ENCODE data around the gene KAZN. TPM values are rescaled to one million over a fixed set of nuclear protein-coding genes. Genes with fewer than 3 reads are reported as not detected.
"Not testable (repeated sequence)": the region's sequence is repeated elsewhere in the genome, so short reads cannot be mapped to it uniquely, and the experiment has no call there.

KAZN gene
- total and polyA plus RNA-seq, 2 of the 8 experiments (the other 6 are each of a cell fraction or from before 2014, with no cell fraction given), result 3.7 to 11.8 TPM

- H4K20me1 ChIP-seq (replicated peaks in 1 of 2; ENCODE audit: control insufficient read depth in 1 of 2, insufficient read depth in 2 of 2, low read length in 2 of 2); H3K14ac ChIP-seq (ENCODE audit: insufficient read length); H2BK5ac ChIP-seq (ENCODE audit: low read depth, low read length); H2BK20ac ChIP-seq (ENCODE audit: low read length); DNase-seq (ENCODE audit: low read depth in 1 of 2, low spot score in 2 of 2); H3K23me2 ChIP-seq (ENCODE audit: low read depth, low read length); H2BK15ac ChIP-seq (ENCODE audit: low read length); H3K79me2 ChIP-seq (ENCODE audit: control insufficient read depth in 1 of 2, insufficient read depth in 2 of 2, low read length in 2 of 2); H3K27ac ChIP-seq (ENCODE audit: low read depth, low read length); H2BK120ac ChIP-seq (replicated peaks; ENCODE audit: low read depth, low read length); H4K8ac ChIP-seq (ENCODE audit: extremely low read depth, insufficient read depth, low read length); H3K36me3 ChIP-seq (ENCODE audit: control insufficient read depth in 2 of 4, insufficient read depth in 4 of 4, low read length in 3 of 4); H3K4ac ChIP-seq (replicated peaks; ENCODE audit: insufficient read length, low read depth, low read length); H2BK12ac ChIP-seq (ENCODE audit: low read depth, low read length); POLR2A ChIA-PET (ENCODE audit: partially characterized antibody); H3K18ac ChIP-seq (ENCODE audit: extremely low read depth, low read length); H3K27me3 ChIP-seq (replicated peaks in 1 of 4; ENCODE audit: control insufficient read depth in 3 of 4, extremely low read depth in 1 of 4, insufficient read depth in 3 of 4, low read length in 3 of 4); H3K4me3 ChIP-seq (ENCODE audit: extremely low read depth in 1 of 4, insufficient read depth in 2 of 4, low read depth in 3 of 4, low read length in 4 of 4); H3K9ac ChIP-seq (replicated peaks in 1 of 4; ENCODE audit: extremely low read depth in 1 of 4, low read depth in 3 of 4, low read length in 3 of 4); H4K91ac ChIP-seq (replicated peaks; ENCODE audit: insufficient read length, low read length); H3K23ac ChIP-seq (ENCODE audit: insufficient read length); H2AK5ac ChIP-seq (ENCODE audit: low read depth, low read length); H2AFZ ChIP-seq (ENCODE audit: low read length); H3K79me1 ChIP-seq (ENCODE audit: low read depth, low read length); H3K9me3 ChIP-seq (ENCODE audit: insufficient read depth in 2 of 2, low read depth in 1 of 2, low read length in 1 of 2); H3K4me2 ChIP-seq (ENCODE audit: insufficient read depth in 1 of 2, low read depth in 2 of 2, low read length in 2 of 2); H4K5ac ChIP-seq (ENCODE audit: insufficient read length, low read depth, low read length); H3K56ac ChIP-seq (replicated peaks; ENCODE audit: insufficient read length, low read depth, low read length); FAIRE-seq: not testable (repeated sequence)
- WGBS, 2 experiments (ENCODE audit: extremely low coverage in 1 of 2, insufficient coverage in 1 of 2, insufficient read length in 1 of 2, insufficient replicate concordance in 2 of 2, low coverage in 1 of 2, low lambda C conversion rate in 2 of 2, missing lambda C conversion rate in 1 of 2), result 68% methylated on average over 7 of the region's 10 CpGs; no CpG with 5 or more reads in 1 of the 2 experiments
- CTCF ChIA-PET (ENCODE audit: partially characterized antibody), result interaction anchor here (1.7 kb wide), 1 partner anchor 136 kb away, joined by 6 read pairs; no protein-coding TSS in a partner anchor
- H3K4me1 ChIP-seq (replicated peaks in 1 of 4; ENCODE audit: control insufficient read depth in 3 of 4, insufficient read depth in 4 of 4, low read length in 3 of 4), result peaks cover 0 to 11% (median 7%) of the 10 kb centered on the region in 4 experiments; a peak in 5 of 7 replicates
These were observed 537.1 kb downstream of the KAZN start for GRCh38 chr1:15135604-15136003.
